Stimulated activated CD8-positive, alpha-beta memory T cell treated with anti-CD3 and anti-CD28 coated beads, Interleukin-4, amount 100 ng/mL, for 48 hours (primary cell): ENCODE data around the gene LPO.

Source experiments
- DNase-seq: peaks from one replicate; pipeline ENCODE4 v3.0.0-alpha.2; 2020

LPO gene

GRCh38 chr17:58279016-58279711 lies 40.8 kb downstream of the LPO start:
- DNase-seq, result no peak

GRCh38 chr17:58279736-58280479 lies 41.5 kb downstream of the LPO start:
- DNase-seq, result no peak

GRCh38 chr17:58280480-58281217 lies 42.3 kb downstream of the LPO start, which contains the start of gene MPO:
MPO (minus strand) TSS chr17:58280935; CDS start chr17:58280758, 177 bp downstream.
- no peak for DNase-seq

- DNase-seq, result no peak
Measured at GRCh38 chr17:58281511-58282011, 43.2 kb downstream of the LPO start.

- DNase-seq, result no peak
Measured at GRCh38 chr17:58282442-58282841, 44.1 kb downstream of the LPO start.

- DNase-seq, result no peak
Measured at GRCh38 chr17:58283674-58284612, 45.6 kb downstream of the LPO start.

- no peak for DNase-seq
Measured at GRCh38 chr17:58284613-58285421, 46.4 kb downstream of the LPO start.

GRCh38 chr17:58285422-58285810 lies 47.0 kb downstream of the LPO start:
- no peak for DNase-seq

- peak; percentile 5 for DNase-seq
Measured at GRCh38 chr17:58289869-58290268, 51.5 kb downstream of the LPO start.

GRCh38 chr17:58291246-58291645 lies 52.9 kb downstream of the LPO start:
- no peak for DNase-seq

- no peak for DNase-seq
Measured at GRCh38 chr17:58294034-58294433, 55.6 kb downstream of the LPO start.

GRCh38 chr17:58300336-58300735 lies 62.0 kb downstream of the LPO start:
- DNase-seq, result peak; percentile 10

GRCh38 chr17:58301504-58302150 lies 63.2 kb downstream of the LPO start:
- DNase-seq, result no peak

GRCh38 chr17:58302171-58302918 lies 64.0 kb downstream of the LPO start:
- DNase-seq, result no peak

GRCh38 chr17:58302919-58303585 lies 64.7 kb downstream of the LPO start:
- DNase-seq, result no peak

- peak; percentile 79 for DNase-seq
Measured at GRCh38 chr17:58303971-58304749, 65.8 kb downstream of the LPO start.

- DNase-seq, result no peak
Measured at GRCh38 chr17:58304750-58305486, 66.5 kb downstream of the LPO start.

GRCh38 chr17:58305626-58306025 lies 67.2 kb downstream of the LPO start:
- DNase-seq, result no peak
